Keratinocyte (primary cell): ENCODE data around the gene CMIP. TPM values are rescaled to one million over a fixed set of nuclear protein-coding genes. Genes with fewer than 3 reads are reported as not detected.

Source experiments
- DNase-seq: peaks from one replicate; pipeline ENCODE4 v3.0.0-alpha.2; 2011; ENCODE audit warnings: low read depth, missing footprints, low spot score
- FAIRE-seq: peaks from 2 replicates; lab custom pipeline; 2011; peaks lifted over from hg19 to GRCh38; lab: Jason Lieb, UNC
- H2AFZ ChIP-seq: 2 replicates; pipeline ENCODE4 v1.6.0; 2012; ENCODE audit warnings: low read length, control low read depth, inconsistent platforms; ENCODE audit not compliant: control insufficient read depth
- H3K27ac ChIP-seq: 2 replicates; pipeline ENCODE4 v1.5.1; 2011; ENCODE audit warnings: low read length; ENCODE audit not compliant: control insufficient read depth, insufficient read depth
- H3K27me3 ChIP-seq: 3 replicates; pipeline ENCODE4 v1.6.0; 2011; ENCODE audit warnings: low read length; ENCODE audit not compliant: control insufficient read depth, insufficient read depth; ENCODE audit errors: extremely low read depth
- H3K36me3 ChIP-seq, 2 experiments: 2 replicates in 1 of 2; 3 replicates in 1 of 2; pipeline ENCODE4 v1.5.1; 2011; ENCODE audit warnings: low read length in 2 of 2, mild to moderate bottlenecking in 1 of 2; ENCODE audit not compliant: control insufficient read depth in 2 of 2, insufficient read depth in 2 of 2; ENCODE audit errors: extremely low read depth in 1 of 2
- H3K4me1 ChIP-seq: 3 replicates; pipeline ENCODE4 v1.5.1; 2011; ENCODE audit warnings: low read length; ENCODE audit not compliant: control insufficient read depth, insufficient read depth; ENCODE audit errors: extremely low read depth
- H3K4me2 ChIP-seq: 3 replicates; pipeline ENCODE4 v1.6.0; 2011; ENCODE audit warnings: low read depth, low read length; ENCODE audit not compliant: control insufficient read depth, insufficient read depth; ENCODE audit errors: extremely low read depth
- H3K4me3 ChIP-seq, 3 experiments: fragments of 200-600 bp in 1 of 3; sonication (generic) in 1 of 3; 2 replicates in 2 of 3; 3 replicates in 1 of 3; pipeline ENCODE4 v1.5.1; 2011 to 2016; ENCODE audit warnings: low read length in 3 of 3, mild to moderate bottlenecking in 3 of 3, control low read depth in 2 of 3, inconsistent platforms in 1 of 3, low read depth in 1 of 3, mixed read lengths in 1 of 3, mixed run types in 1 of 3, moderate library complexity in 1 of 3; ENCODE audit not compliant: control insufficient read depth in 2 of 3, insufficient read depth in 2 of 3; ENCODE audit errors: extremely low read depth in 1 of 3
- H3K79me2 ChIP-seq: 2 replicates; pipeline ENCODE4 v1.6.0; 2012; ENCODE audit warnings: low read length; ENCODE audit not compliant: control insufficient read depth, insufficient read depth
- H3K9ac ChIP-seq: 3 replicates; pipeline ENCODE4 v1.6.0; 2011; ENCODE audit warnings: low read length; ENCODE audit not compliant: control insufficient read depth, insufficient read depth; ENCODE audit errors: extremely low read depth
- H3K9me1 ChIP-seq: 3 replicates; pipeline ENCODE4 v1.6.0; 2011; ENCODE audit warnings: low read length; ENCODE audit not compliant: control insufficient read depth, insufficient read depth; ENCODE audit errors: extremely low read depth
- H3K9me3 ChIP-seq: 2 replicates; pipeline ENCODE4 v1.5.1; 2012; ENCODE audit warnings: low read depth, low read length; ENCODE audit not compliant: control insufficient read depth
- H4K20me1 ChIP-seq: 3 replicates; pipeline ENCODE4 v1.6.0; 2011; ENCODE audit warnings: low read length; ENCODE audit not compliant: control insufficient read depth, insufficient read depth; ENCODE audit errors: extremely low read depth
- EZH2 ChIP-seq: IDR thresholded peaks from one replicate; pipeline ENCODE4 v1.6.1; 2012; ENCODE audit warnings: inconsistent platforms, mild to moderate bottlenecking, low read length, moderate library complexity
- dilution Hi-C: fragments of 300-500 bp; cut with MboI; formaldehyde crosslinking; loops from one replicate; pipeline ENCODE4 v1.7.0; 2020; ENCODE audit warnings: low sequenced_read_pairs; ENCODE audit not compliant: extremely low pct_ligation_motif_present
- polyA plus RNA-seq, 5 experiments: library from polyadenylated mRNA; depleted of rRNA in 3 of 5; stranded (reverse) in 3 of 5; stranded (forward) in 1 of 5; unstranded in 1 of 5; fragments of >200 nt; gene quantifications; 1 replicate in 1 of 5; 2 replicates in 3 of 5; 3 replicates in 1 of 5; pipeline versions ENCODE4 v1.2.1 to v1.2.3, GENCODE V29; 2011 to 2012; ENCODE audit warnings: missing spikeins in 2 of 5, low read depth in 1 of 5, low replicate concordance in 1 of 5
- TF ChIP-seq, protein P1 (sequence below), 3 experiments: IDR thresholded peaks in 1 of 3; conservative IDR thresholded peaks in 1 of 3; optimal IDR thresholded peaks in 1 of 3; 2 replicates in 2 of 3; 3 replicates in 1 of 3; pipeline versions ENCODE3 to v1.5.1; 2011; ENCODE audit warnings: low read length in 3 of 3, mild to moderate bottlenecking in 3 of 3, moderate library complexity in 2 of 3, control low read depth in 1 of 3, inconsistent platforms in 1 of 3; ENCODE audit not compliant: insufficient read depth in 2 of 3; ENCODE audit errors: extremely low read depth in 1 of 3

Gene CMIP
- polyA plus RNA-seq, 1 donor (not counting 4 experiments of a cell fraction or from before 2014, with no cell fraction given) = 5.0 TPM

DNA sequence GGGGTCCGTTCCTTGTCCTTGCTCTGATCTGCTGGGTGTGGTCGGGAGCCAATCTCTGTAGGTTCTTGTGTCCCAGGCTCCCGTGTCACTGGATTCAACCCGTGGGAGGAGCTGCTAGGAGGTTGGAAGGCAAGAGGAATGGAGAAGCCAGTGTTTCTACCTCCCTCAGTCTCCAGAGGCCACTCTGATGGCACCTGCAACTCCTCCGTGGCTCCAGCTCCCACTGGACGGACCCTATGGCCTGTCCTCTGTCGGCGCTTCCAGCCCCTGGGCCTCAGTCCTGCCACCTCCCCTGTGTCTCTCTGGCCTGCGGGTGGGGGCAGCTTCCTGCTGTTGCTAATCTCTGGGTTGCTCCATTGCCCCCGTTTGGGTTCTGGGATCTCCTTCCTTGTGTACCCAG, 71.1 kb downstream of the CMIP start:
- DNase-seq (no peak), FAIRE-seq (no peak)
- Histone ChIP-seq H3K4me2 (peak overlapping the region; percentile 20), H3K36me3 (peaks cover 9 to 24% of the 10 kb centered on the region in 2 experiments), H3K79me2 (peaks cover 89% of the 10 kb centered on the region), H2AFZ (no peak overlapping the region), H3K9ac (no peak overlapping the region), H3K4me1 (peaks cover 38% of the 10 kb centered on the region), H3K9me1 (peaks cover 10% of the 10 kb centered on the region), H3K27ac (peak overlapping the region; percentile 59), H3K9me3 (no peaks in the 10 kb centered on the region), H3K27me3 (no peaks in the 10 kb centered on the region), H3K4me3 (no peak overlapping the region), H4K20me1 (no peaks in the 10 kb centered on the region)
- no peak for TF ChIP-seq EZH2
- TF ChIP-seq, protein P1, sequence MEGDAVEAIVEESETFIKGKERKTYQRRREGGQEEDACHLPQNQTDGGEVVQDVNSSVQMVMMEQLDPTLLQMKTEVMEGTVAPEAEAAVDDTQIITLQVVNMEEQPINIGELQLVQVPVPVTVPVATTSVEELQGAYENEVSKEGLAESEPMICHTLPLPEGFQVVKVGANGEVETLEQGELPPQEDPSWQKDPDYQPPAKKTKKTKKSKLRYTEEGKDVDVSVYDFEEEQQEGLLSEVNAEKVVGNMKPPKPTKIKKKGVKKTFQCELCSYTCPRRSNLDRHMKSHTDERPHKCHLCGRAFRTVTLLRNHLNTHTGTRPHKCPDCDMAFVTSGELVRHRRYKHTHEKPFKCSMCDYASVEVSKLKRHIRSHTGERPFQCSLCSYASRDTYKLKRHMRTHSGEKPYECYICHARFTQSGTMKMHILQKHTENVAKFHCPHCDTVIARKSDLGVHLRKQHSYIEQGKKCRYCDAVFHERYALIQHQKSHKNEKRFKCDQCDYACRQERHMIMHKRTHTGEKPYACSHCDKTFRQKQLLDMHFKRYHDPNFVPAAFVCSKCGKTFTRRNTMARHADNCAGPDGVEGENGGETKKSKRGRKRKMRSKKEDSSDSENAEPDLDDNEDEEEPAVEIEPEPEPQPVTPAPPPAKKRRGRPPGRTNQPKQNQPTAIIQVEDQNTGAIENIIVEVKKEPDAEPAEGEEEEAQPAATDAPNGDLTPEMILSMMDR (optimal IDR thresholded peaks at IDR 0.05 in 1 of 3, IDR thresholded peaks at IDR 0.05 in 1 of 3, conservative IDR thresholded peaks at IDR 0.05 in 1 of 3; ENCODE audit: extremely low read depth in 1 of 3, insufficient read depth in 2 of 3, low read length in 3 of 3) = no peak
- dilution Hi-C loops = no loop called here

GRCh38 chr16:81516478-81517149, 72.0 kb downstream of the CMIP start:
- FAIRE-seq (no peak), DNase-seq (no peak)
- TF ChIP-seq EZH2 = no peak
- TF ChIP-seq, protein P1 (optimal IDR thresholded peaks at IDR 0.05 in 1 of 3, IDR thresholded peaks at IDR 0.05 in 1 of 3, conservative IDR thresholded peaks at IDR 0.05 in 1 of 3; ENCODE audit: extremely low read depth in 1 of 3, insufficient read depth in 2 of 3, low read length in 3 of 3) = no peak
- no peak overlapping the region for H3K27ac ChIP-seq
- H2AFZ ChIP-seq = no peak overlapping the region
- no peak overlapping the region for H3K4me2 ChIP-seq
- peaks cover 38% of the 10 kb centered on the region for H3K4me1 ChIP-seq
- H3K27me3 ChIP-seq = no peaks in the 10 kb centered on the region
- dilution Hi-C loops = no loop called here
- H3K9me3 ChIP-seq = no peaks in the 10 kb centered on the region
- H3K36me3 ChIP-seq = peaks cover 10 to 24% of the 10 kb centered on the region in 2 experiments
- peaks cover 88% of the 10 kb centered on the region for H3K79me2 ChIP-seq
- no peak overlapping the region for H3K9ac ChIP-seq
- H3K9me1 ChIP-seq = peaks cover 10% of the 10 kb centered on the region
- H3K4me3 ChIP-seq = no peak overlapping the region
- H4K20me1 ChIP-seq = no peaks in the 10 kb centered on the region
